HG03565 (cell line): ENCODE data around the gene C5.
"Not testable (repeated sequence)": the region's sequence is repeated elsewhere in the genome, so short reads cannot be mapped to it uniquely, and the experiment has no call there.

Source experiments
- ATAC-seq: cut with Tn5 transposase; IDR thresholded peaks from one replicate; pipeline ENCODE4 v1.9.1; 2021; ENCODE audit warnings: mild to moderate bottlenecking, moderate library complexity; ENCODE audit not compliant: unreplicated experiment

The C5 gene

GRCh38 chr9:120982836-120983235 is 67.2 kb downstream of the C5 start:
- ATAC-seq = no peak

DNA sequence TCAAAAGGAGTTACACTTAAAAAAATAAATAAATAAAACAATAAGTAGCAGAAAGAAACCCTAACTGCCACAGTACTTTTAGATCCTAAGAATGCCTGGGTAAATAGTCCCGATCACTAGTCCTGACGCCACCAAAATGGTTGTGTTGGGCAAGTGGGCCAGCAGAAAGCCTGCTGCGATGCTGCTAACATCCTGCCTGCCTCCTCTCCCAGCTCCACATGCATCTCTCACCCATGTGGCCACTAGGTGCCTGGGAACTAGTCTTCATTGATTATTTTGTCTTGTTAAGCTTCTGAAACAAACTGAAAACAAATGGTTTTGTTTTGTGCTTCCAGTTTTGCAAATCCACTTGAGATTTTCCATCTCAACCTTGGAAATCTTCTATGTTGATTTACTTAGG is 69.1 kb downstream of the C5 start:
- no peak for ATAC-seq

- no peak for ATAC-seq
Measured at GRCh38 chr9:120979797-120980196, 70.3 kb downstream of the C5 start.

- no peak for ATAC-seq
Measured at GRCh38 chr9:120978987-120979386, 71.1 kb downstream of the C5 start.

DNA sequence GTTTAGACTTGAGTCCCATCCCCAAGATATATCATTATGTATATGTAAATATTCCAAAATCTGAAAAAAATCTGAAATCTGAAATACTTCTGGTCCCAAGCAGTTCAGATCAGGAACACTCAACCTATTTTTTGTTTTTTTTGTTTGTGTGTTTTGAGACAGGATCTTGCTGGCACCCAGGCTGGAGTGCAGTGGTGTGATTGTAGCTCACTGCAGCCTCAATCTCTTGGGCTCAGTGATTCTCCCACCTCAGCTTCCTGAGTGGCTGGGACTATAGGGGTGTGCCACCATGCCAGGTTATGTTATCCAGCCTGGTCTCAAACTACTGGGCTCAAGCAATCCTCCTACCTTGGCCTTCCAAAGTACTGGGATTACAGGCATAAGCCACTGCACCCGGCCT is 72.8 kb downstream of the C5 start:
- ATAC-seq = no peak

- no peak for ATAC-seq
Measured at GRCh38 chr9:120974921-120975320, 75.2 kb downstream of the C5 start.

DNA sequence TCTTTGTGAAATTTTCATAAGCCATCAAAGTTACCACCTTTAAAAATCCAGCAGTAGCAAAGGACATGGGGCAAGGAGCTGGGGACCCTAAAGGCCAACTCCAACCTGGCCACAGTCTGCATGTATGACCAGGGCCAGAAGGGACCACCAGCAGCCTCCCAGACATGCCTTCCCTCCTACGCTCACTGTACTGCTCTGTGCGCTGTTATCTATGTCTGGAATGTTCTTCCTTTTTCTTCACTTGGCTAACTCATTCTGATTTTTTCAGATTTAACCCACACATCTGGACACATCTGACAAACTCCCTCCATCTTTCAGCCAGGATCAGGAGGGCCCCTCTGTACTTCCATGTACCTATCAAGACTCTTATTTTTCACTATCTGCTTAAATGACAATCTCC is 75.9 kb downstream of the C5 start:
- ATAC-seq = no peak

DNA sequence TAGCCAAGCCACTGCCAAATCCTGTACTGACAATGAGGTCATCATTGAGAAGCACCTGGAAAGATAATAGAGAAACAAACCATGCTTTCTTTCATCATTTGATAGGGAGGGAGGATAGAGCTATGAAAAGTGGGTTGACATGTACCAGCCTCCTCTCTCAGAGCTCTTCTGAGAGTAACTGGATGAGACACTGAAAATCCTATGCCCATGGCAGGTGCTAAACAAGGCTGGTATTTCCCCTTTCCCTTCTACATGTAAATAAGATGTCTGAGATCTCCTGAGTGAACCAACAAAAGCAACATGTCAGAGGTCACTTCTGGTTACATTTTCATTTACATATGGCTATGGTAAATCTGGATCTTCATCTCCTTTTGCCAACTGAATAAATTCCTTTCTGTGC is 78.1 kb downstream of the C5 start:
- ATAC-seq = no peak

- ATAC-seq = not testable (repeated sequence)
Measured at GRCh38 chr9:120971471-120971870, 78.6 kb downstream of the C5 start.

DNA sequence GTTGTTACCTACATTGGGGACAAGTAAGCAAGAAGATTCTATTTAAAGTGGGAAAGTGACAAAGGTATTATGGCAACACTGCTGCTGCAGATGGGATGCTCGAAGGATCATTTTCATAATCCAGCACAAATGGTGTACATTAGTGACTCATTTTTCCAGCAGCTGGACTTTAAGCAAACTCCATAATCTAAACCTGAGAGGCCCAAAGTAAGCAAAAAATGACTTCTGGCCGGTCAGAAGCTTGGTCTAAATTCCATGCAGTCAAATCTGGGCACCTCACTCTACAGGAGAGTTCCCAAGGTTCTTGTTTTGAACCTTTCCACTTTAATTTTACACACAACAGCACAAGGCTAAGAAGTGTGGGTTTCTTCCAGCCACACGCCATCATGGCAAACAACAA is 79.8 kb downstream of the C5 start:
- no peak for ATAC-seq

DNA sequence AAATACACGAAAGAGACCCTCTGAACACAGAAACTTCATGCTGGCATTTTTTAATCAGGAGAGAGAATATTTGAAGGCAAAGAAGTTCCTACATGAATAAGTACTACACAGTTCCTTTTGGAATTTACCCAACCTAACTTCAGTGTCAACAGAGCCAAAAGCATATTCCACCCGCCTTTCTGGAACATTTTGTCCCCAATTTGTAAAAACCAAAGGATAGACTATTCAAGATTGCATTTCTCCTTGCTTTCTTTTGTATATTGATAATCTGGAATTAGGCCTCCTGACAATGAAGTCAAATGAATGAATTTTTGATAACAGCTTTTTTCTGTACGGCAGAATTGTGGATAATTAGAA is 84.1 kb downstream of the C5 start:
- ATAC-seq = no peak

GRCh38 chr9:120965344-120966012 is 84.6 kb downstream of the C5 start:
- ATAC-seq = no peak

DNA sequence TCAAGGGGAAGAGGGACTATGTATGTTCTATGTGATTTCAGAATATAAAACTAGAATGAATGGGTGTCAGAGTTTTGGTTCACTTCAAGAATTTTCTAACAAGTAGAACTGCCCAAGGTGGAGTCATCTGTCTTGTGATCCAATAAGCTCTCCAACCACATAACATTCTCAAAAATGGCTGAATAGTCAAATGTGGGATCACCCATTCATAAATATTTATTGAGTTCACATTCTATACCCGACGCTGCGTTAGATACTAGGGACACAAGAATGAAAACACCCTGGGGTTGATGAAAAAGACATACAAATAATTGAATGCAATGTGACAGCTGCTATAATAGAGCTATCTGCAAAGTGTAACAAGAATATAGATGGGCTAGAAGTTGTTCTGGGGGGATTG is 88.1 kb downstream of the C5 start:
- ATAC-seq = no peak

- ATAC-seq = no peak
Measured at GRCh38 chr9:120960001-120960400, 90.1 kb downstream of the C5 start.

- no peak for ATAC-seq
Measured at GRCh38 chr9:120956862-120957261, 93.2 kb downstream of the C5 start.

GRCh38 chr9:120951960-120952618 is 98.0 kb downstream of the C5 start:
- ATAC-seq = no peak

GRCh38 chr9:120950421-120951388 is 99.4 kb downstream of the C5 start:
- ATAC-seq = no peak

- ATAC-seq = no peak
Measured at GRCh38 chr9:120949290-120949689, 100.8 kb downstream of the C5 start.

- no peak for ATAC-seq
Measured at GRCh38 chr9:120948824-120949223, 101.3 kb downstream of the C5 start.

GRCh38 chr9:120947222-120947621 is 102.9 kb downstream of the C5 start:
- no peak for ATAC-seq

- no peak for ATAC-seq
Measured at GRCh38 chr9:120946259-120946658, 103.8 kb downstream of the C5 start.

GRCh38 chr9:120944948-120945347 is 105.1 kb downstream of the C5 start:
- ATAC-seq = no peak
